Measurements from ENCODE around the gene SEC23A.
"Not testable (repeated sequence)": the region's sequence is repeated elsewhere in the genome, so short reads cannot be mapped to it uniquely, and the experiment has no call there.

SEC23A gene

GRCh38 chr14:39102969-39103957, at the start of gene SEC23A:
Gene SEC23A (minus strand): TSS chr14:39103235. CDS start chr14:39096118, 7,117 bp downstream.
- Mint-ChIP-seq H3K4me1 (peaks cover 20 to 40% of the 10 kb centered on the region in 2 donors), H3K9me3 (no peaks in the 10 kb centered on the region), H3K36me3 (peaks cover 5 to 7% of the 10 kb centered on the region in 2 donors), H3K4me3 (peak within 1 kb of the TSS; percentile 90 to 99), H3K27me3 (no peaks in the 10 kb centered on the region), H3K27ac (peak within 1 kb of the TSS; percentile 99)
- DNase-seq = peak; percentile 80
- ATAC-seq (replicated peaks) = peak; percentile 97

GRCh38 chr14:39145266-39145966, 42.4 kb upstream of the SEC23A start:
- H3K27ac Mint-ChIP-seq = peak overlapping the region; percentile 14
- ATAC-seq (replicated peaks) (no peak), DNase-seq (no peak)
- peaks cover 6% of the 10 kb centered on the region in 2 donors for H3K9me3 Mint-ChIP-seq
- peaks cover 39 to 59% of the 10 kb centered on the region in 2 donors for H3K36me3 Mint-ChIP-seq
- H3K4me1 Mint-ChIP-seq = peaks cover 8 to 12% of the 10 kb centered on the region in 2 donors
- H3K4me3 Mint-ChIP-seq = no peak overlapping the region
- no peaks in the 10 kb centered on the region for H3K27me3 Mint-ChIP-seq

GRCh38 chr14:39143226-39143625, 40.2 kb upstream of the SEC23A start:
- ATAC-seq (replicated peaks) = not testable (repeated sequence)

GRCh38 chr14:39141623-39142022, 38.6 kb upstream of the SEC23A start:
- H3K27me3 Mint-ChIP-seq; ATAC-seq (replicated peaks); DNase-seq; H3K4me3 Mint-ChIP-seq; H3K9me3 Mint-ChIP-seq; H3K27ac Mint-ChIP-seq: not testable (repeated sequence)
- peaks cover 12 to 16% of the 10 kb centered on the region in 2 donors for H3K4me1 Mint-ChIP-seq
- H3K36me3 Mint-ChIP-seq = peaks cover 42 to 64% of the 10 kb centered on the region in 2 donors

More at GRCh38 chr14:39143226-39143625, 40.2 kb upstream of the SEC23A start:
- Mint-ChIP-seq H3K4me3 (peak overlapping the region in 1 of 2 donors; percentile 2), H3K4me1 (peaks cover 12 to 16% of the 10 kb centered on the region in 2 donors), H3K36me3 (peaks cover 49 to 68% of the 10 kb centered on the region in 2 donors)
- H3K27ac Mint-ChIP-seq, DNase-seq, H3K27me3 Mint-ChIP-seq, H3K9me3 Mint-ChIP-seq: not testable (repeated sequence)

GRCh38 chr14:39140170-39140569, 37.1 kb upstream of the SEC23A start:
- H3K4me3 Mint-ChIP-seq = no peak overlapping the region

GRCh38 chr14:39138440-39138839, 35.4 kb upstream of the SEC23A start:
- peaks cover 44 to 62% of the 10 kb centered on the region in 2 donors for H3K36me3 Mint-ChIP-seq

More at GRCh38 chr14:39140170-39140569, 37.1 kb upstream of the SEC23A start:
- peaks cover 40 to 58% of the 10 kb centered on the region in 2 donors for H3K36me3 Mint-ChIP-seq
- ATAC-seq (replicated peaks) = no peak
- peaks cover 10 to 16% of the 10 kb centered on the region in 2 donors for H3K4me1 Mint-ChIP-seq
- DNase-seq = no peak
- no peaks in the 10 kb centered on the region for H3K27me3 Mint-ChIP-seq
- H3K27ac Mint-ChIP-seq = peak overlapping the region; percentile 60
- peaks cover 6 to 8% of the 10 kb centered on the region in 2 donors for H3K9me3 Mint-ChIP-seq

GRCh38 chr14:39137835-39138234, 34.8 kb upstream of the SEC23A start:
- not testable (repeated sequence) for H3K9me3 Mint-ChIP-seq; DNase-seq; H3K27me3 Mint-ChIP-seq; ATAC-seq (replicated peaks); H3K27ac Mint-ChIP-seq; H3K4me3 Mint-ChIP-seq
- H3K4me1 Mint-ChIP-seq = peaks cover 8 to 12% of the 10 kb centered on the region in 2 donors
- peaks cover 41 to 59% of the 10 kb centered on the region in 2 donors for H3K36me3 Mint-ChIP-seq

More at GRCh38 chr14:39138440-39138839, 35.4 kb upstream of the SEC23A start:
- DNase-seq (no peak), ATAC-seq (replicated peaks) (no peak)
- Mint-ChIP-seq H3K4me3 (no peak overlapping the region), H3K27me3 (no peaks in the 10 kb centered on the region), H3K9me3 (peaks cover 6 to 8% of the 10 kb centered on the region in 2 donors), H3K4me1 (peaks cover 10 to 16% of the 10 kb centered on the region in 2 donors), H3K27ac (no peak overlapping the region)

- Mint-ChIP-seq H3K9me3 (no peaks in the 10 kb centered on the region), H3K36me3 (peaks cover 11 to 15% of the 10 kb centered on the region in 2 donors), H3K27me3 (no peaks in the 10 kb centered on the region), H3K4me3 (no peak overlapping the region), H3K4me1 (no peaks in the 10 kb centered on the region), H3K27ac (no peak overlapping the region)
- ATAC-seq (replicated peaks) (no peak), DNase-seq (no peak)
These were observed 19.5 kb upstream of the SEC23A start for GRCh38 chr14:39122330-39123138.

GRCh38 chr14:39114073-39114838, 11.2 kb upstream of the SEC23A start, which contains the start of gene GEMIN2:
Gene GEMIN2 (plus strand): TSS chr14:39114323. CDS start chr14:39114339, 16 bp downstream.
- Mint-ChIP-seq H3K36me3 (peaks cover 0 to 4% of the 10 kb centered on the region in 2 donors), H3K9me3 (no peaks in the 10 kb centered on the region), H3K4me3 (peak within 1 kb of the TSS; percentile 96 to 99), H3K4me1 (peaks cover 8 to 14% of the 10 kb centered on the region in 2 donors), H3K27me3 (no peaks in the 10 kb centered on the region), H3K27ac (peak within 1 kb of the TSS; percentile 94)
- ATAC-seq (replicated peaks) (peak; percentile 99), DNase-seq (peak; percentile 93)

- Mint-ChIP-seq H3K27ac (peak overlapping the region; percentile 47), H3K4me3 (peak overlapping the region; percentile 96 to 99), H3K9me3 (no peaks in the 10 kb centered on the region), H3K27me3 (no peaks in the 10 kb centered on the region), H3K36me3 (peaks cover 0 to 2% of the 10 kb centered on the region in 2 donors), H3K4me1 (peaks cover 8 to 14% of the 10 kb centered on the region in 2 donors)
- no peak for DNase-seq
- ATAC-seq (replicated peaks) = peak; percentile 2
These were observed 10.6 kb upstream of the SEC23A start for GRCh38 chr14:39113685-39114072.

- ATAC-seq (replicated peaks) (no peak), DNase-seq (no peak)
- Mint-ChIP-seq H3K4me1 (peaks cover 8% of the 10 kb centered on the region in 2 donors), H3K36me3 (no peaks in the 10 kb centered on the region), H3K27ac (no peak overlapping the region), H3K4me3 (no peak overlapping the region), H3K9me3 (no peaks in the 10 kb centered on the region), H3K27me3 (no peaks in the 10 kb centered on the region)
These were observed 7.1 kb upstream of the SEC23A start for GRCh38 chr14:39109893-39110715.

GRCh38 chr14:39108791-39109190, 5.8 kb upstream of the SEC23A start:
- H3K36me3 Mint-ChIP-seq = no peaks in the 10 kb centered on the region
- ATAC-seq (replicated peaks) = no peak
- DNase-seq = no peak
- H3K27ac Mint-ChIP-seq = no peak overlapping the region
- H3K27me3 Mint-ChIP-seq = no peaks in the 10 kb centered on the region
- no peak overlapping the region for H3K4me3 Mint-ChIP-seq
- H3K9me3 Mint-ChIP-seq = no peaks in the 10 kb centered on the region
- H3K4me1 Mint-ChIP-seq = peaks cover 11 to 12% of the 10 kb centered on the region in 2 donors

Data from stimulated activated naive B cell treated with anti-CD40 and anti-IgM and Interleukin-4, amounts not matched to agents 10 μg/mL and 1 μg/mL and 100 μg/mL, for 72 hours (primary cell).